Body of pancreas (tissue), 4 donors: Measurements from ENCODE around the gene GTF2I.

Experiments
- CTCF ChIP-seq, 7 experiments: fragments of 450-650 bp in 4 of 7; fragments of 200-600 bp in 3 of 7; sonication (generic) in 3 of 7; IDR thresholded peaks; one replicate each; pipeline ENCODE4 v1.5.1; 2016 to 2019; ENCODE audit warnings: antibody characterized with exemption in 7 of 7
- POLR2A ChIP-seq, 3 donors: fragments of 450-650 bp; IDR thresholded peaks; one replicate each; pipeline ENCODE4 v1.6.1; 2016; ENCODE audit warnings: antibody characterized with exemption in 3 of 3, mild to moderate bottlenecking in 2 of 3

- TF ChIP-seq POLR2A (IDR thresholded peaks at IDR 0.05), result no peak
- no peak for TF ChIP-seq CTCF (IDR thresholded peaks at IDR 0.05)
Measured at GRCh38 chr7:74683799-74684198, 26.3 kb downstream of the GTF2I start.
